ENCODE results near the gene PRSS12. TPM values are rescaled to one million over a fixed set of nuclear protein-coding genes. Genes with fewer than 3 reads are reported as not detected.

The PRSS12 gene
- total RNA-seq, 2 experiments from 2014 or later, result not detected

DNA sequence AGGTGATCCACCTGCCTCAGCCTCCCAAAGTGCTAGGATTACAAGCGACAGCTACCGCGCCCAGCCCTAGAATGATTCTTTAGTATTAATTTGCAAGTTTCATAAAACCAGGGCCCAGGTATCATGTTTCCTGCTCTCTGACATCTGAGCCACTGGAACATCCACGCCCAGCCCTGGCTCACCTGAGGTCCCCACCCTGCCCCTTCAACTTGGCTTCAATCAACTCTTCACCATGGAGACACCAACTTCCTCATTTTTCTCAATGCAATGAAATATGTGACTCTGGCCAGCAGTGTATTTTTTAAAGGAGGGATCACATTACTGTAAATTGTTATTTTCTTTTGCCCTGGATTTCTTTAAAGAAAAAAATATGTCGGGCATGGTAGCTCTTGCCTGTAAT lies 3.9 kb downstream of the PRSS12 start:
- Histone ChIP-seq H3K36me3 (ENCODE audit: insufficient read depth, low read length) (no peaks in the 10 kb centered on the region), H3K9me2 (ENCODE audit: insufficient read depth, low read length) (no peaks in the 10 kb centered on the region), H3K4me1 (ENCODE audit: insufficient read depth, low read length, poor library complexity, severe bottlenecking) (no peaks in the 10 kb centered on the region), H3K4me2 (ENCODE audit: low read length) (no peak overlapping the region), H4K20me1 (ENCODE audit: insufficient read depth, low read length) (no peaks in the 10 kb centered on the region), H3K79me2 (ENCODE audit: insufficient read depth, low read depth, low read length) (no peaks in the 10 kb centered on the region), H3K4me3 (ENCODE audit: low read depth, low read length, poor library complexity, severe bottlenecking) (no peak overlapping the region), H3K27ac (ENCODE audit: low read depth, low read length, poor library complexity, severe bottlenecking) (no peak overlapping the region), H3K9me3 (ENCODE audit: low read length) (no peaks in the 10 kb centered on the region), H2AFZ (ENCODE audit: low read length) (no peak overlapping the region)
- ChIA-PET POLR2A (no interaction called here), CTCF (ENCODE audit: unreplicated experiment) (no interaction called here)
- DNase-seq (ENCODE audit: low spot score), result no peak
- intact Hi-C loops (cut with micrococcal nuclease; ENCODE audit: unreplicated experiment), result no loop called here
- no TSS peak for BruUV-seq (replicated peaks)
- TF ChIP-seq EZH2phosphoT487 (IDR thresholded peaks at IDR 0.05; ENCODE audit: borderline replicate concordance, low read depth, low read length), result no peak
- TF ChIP-seq, protein P1, sequence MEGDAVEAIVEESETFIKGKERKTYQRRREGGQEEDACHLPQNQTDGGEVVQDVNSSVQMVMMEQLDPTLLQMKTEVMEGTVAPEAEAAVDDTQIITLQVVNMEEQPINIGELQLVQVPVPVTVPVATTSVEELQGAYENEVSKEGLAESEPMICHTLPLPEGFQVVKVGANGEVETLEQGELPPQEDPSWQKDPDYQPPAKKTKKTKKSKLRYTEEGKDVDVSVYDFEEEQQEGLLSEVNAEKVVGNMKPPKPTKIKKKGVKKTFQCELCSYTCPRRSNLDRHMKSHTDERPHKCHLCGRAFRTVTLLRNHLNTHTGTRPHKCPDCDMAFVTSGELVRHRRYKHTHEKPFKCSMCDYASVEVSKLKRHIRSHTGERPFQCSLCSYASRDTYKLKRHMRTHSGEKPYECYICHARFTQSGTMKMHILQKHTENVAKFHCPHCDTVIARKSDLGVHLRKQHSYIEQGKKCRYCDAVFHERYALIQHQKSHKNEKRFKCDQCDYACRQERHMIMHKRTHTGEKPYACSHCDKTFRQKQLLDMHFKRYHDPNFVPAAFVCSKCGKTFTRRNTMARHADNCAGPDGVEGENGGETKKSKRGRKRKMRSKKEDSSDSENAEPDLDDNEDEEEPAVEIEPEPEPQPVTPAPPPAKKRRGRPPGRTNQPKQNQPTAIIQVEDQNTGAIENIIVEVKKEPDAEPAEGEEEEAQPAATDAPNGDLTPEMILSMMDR (conservative IDR thresholded peaks at IDR 0.05; ENCODE audit: low read length), result no peak

DNA sequence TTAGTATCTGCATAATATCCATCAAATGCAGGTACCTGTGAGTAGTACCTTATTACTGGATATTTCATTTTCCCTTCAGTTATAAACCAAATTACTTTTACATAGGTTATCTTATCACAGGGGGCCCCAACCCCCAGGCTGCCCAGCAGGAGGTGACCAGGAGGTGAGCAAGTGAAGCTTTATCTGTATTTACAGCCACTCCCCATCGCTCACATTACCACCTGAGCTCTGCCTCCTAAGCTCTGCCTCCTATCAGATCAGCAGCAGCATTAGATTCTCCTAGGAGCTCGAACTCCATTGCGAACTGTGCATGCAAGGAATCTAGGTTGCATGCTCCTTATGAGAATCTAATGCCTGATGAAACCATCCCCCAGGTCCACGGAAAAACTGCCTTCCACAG lies 6.3 kb downstream of the PRSS12 start:
- H3K36me3 ChIP-seq (ENCODE audit: insufficient read depth, low read length), result no peaks in the 10 kb centered on the region
- H3K4me2 ChIP-seq (ENCODE audit: low read length), result no peak overlapping the region
- H3K9me3 ChIP-seq (ENCODE audit: low read length), result no peaks in the 10 kb centered on the region
- no peaks in the 10 kb centered on the region for H3K9me2 ChIP-seq (ENCODE audit: insufficient read depth, low read length)
- BruUV-seq (replicated peaks), result no TSS peak
- H3K27ac ChIP-seq (ENCODE audit: low read depth, low read length, poor library complexity, severe bottlenecking), result no peak overlapping the region
- no peaks in the 10 kb centered on the region for H3K4me1 ChIP-seq (ENCODE audit: insufficient read depth, low read length, poor library complexity, severe bottlenecking)
- DNase-seq (ENCODE audit: low spot score), result no peak
- H2AFZ ChIP-seq (ENCODE audit: low read length), result no peak overlapping the region
- intact Hi-C loops (cut with micrococcal nuclease; ENCODE audit: unreplicated experiment), result no loop called here
- CTCF ChIA-PET (ENCODE audit: unreplicated experiment), result no interaction called here
- no peaks in the 10 kb centered on the region for H4K20me1 ChIP-seq (ENCODE audit: insufficient read depth, low read length)
- no peak overlapping the region for H3K4me3 ChIP-seq (ENCODE audit: low read depth, low read length, poor library complexity, severe bottlenecking)
- POLR2A ChIA-PET, result no interaction called here
- no peak for TF ChIP-seq EZH2phosphoT487 (IDR thresholded peaks at IDR 0.05; ENCODE audit: borderline replicate concordance, low read depth, low read length)
- TF ChIP-seq, protein P1 (conservative IDR thresholded peaks at IDR 0.05; ENCODE audit: low read length), result no peak
- H3K79me2 ChIP-seq (ENCODE audit: insufficient read depth, low read depth, low read length), result no peaks in the 10 kb centered on the region

DNA sequence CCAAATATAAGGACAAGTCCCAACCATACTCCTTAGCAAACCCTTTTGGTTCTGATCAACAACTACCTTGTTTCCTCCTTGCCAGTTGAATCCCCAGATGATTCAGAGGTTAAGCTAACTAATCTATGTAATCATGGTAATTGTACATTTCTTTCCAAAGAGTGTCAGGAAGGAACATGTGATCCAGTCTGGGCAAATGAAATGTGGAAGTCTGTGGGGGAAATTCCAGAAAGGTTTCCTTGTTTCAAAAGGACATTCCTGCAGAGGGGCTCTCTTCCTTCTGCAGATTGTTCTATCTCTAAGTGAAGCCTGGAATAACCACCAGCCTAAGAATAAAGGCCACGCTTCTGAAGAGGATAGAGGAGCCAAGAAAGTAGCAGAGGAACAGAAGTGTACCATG lies 7.0 kb downstream of the PRSS12 start:
- no peak overlapping the region for H3K27ac ChIP-seq (ENCODE audit: low read depth, low read length, poor library complexity, severe bottlenecking)
- TF ChIP-seq EZH2phosphoT487 (IDR thresholded peaks at IDR 0.05; ENCODE audit: borderline replicate concordance, low read depth, low read length), result no peak
- TF ChIP-seq, protein P1 (conservative IDR thresholded peaks at IDR 0.05; ENCODE audit: low read length), result no peak
- H3K36me3 ChIP-seq (ENCODE audit: insufficient read depth, low read length), result no peaks in the 10 kb centered on the region
- H3K9me3 ChIP-seq (ENCODE audit: low read length), result no peaks in the 10 kb centered on the region
- H3K9me2 ChIP-seq (ENCODE audit: insufficient read depth, low read length), result no peaks in the 10 kb centered on the region
- no peak overlapping the region for H3K4me2 ChIP-seq (ENCODE audit: low read length)
- DNase-seq (ENCODE audit: low spot score), result no peak
- intact Hi-C loops (cut with micrococcal nuclease; ENCODE audit: unreplicated experiment), result no loop called here
- no TSS peak for BruUV-seq (replicated peaks)
- ChIA-PET CTCF (ENCODE audit: unreplicated experiment) (no interaction called here), POLR2A (interaction anchor here (1.0 kb wide), 1 partner anchor 10 kb away, joined by 3 read pairs; no protein-coding TSS in a partner anchor)
- no peaks in the 10 kb centered on the region for H4K20me1 ChIP-seq (ENCODE audit: insufficient read depth, low read length)
- no peaks in the 10 kb centered on the region for H3K79me2 ChIP-seq (ENCODE audit: insufficient read depth, low read depth, low read length)
- H3K4me3 ChIP-seq (ENCODE audit: low read depth, low read length, poor library complexity, severe bottlenecking), result no peak overlapping the region
- no peaks in the 10 kb centered on the region for H3K4me1 ChIP-seq (ENCODE audit: insufficient read depth, low read length, poor library complexity, severe bottlenecking)
- no peak overlapping the region for H2AFZ ChIP-seq (ENCODE audit: low read length)
